ENCODE results near the gene LARP7.
A peak's percentile ranks its signal among the peaks of the same experiment; 100 is the strongest.
"Not testable (repeated sequence)": the region's sequence is repeated elsewhere in the genome, so short reads cannot be mapped to it uniquely, and the experiment has no call there.

LARP7 gene

DNA sequence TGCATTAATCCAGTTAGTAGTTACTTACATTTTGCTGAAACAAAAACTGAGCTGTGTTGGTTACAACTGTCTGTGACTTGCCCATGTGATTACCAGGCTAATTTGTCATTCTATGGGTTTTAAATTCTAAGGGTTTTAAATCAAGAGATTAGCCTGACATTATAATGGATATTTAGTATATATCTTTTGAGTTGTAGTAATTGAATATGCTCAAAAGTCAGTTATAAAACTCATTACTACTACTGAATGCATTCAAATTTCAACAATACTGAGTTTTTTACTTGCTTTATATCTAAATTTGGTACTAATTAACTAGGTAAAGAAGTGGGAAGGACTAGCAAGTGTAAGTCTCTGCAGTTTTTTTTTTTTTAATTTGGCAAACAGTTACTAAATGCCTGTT lies 14.7 kb downstream of the LARP7 start:
- DNase-seq = no peak

DNA sequence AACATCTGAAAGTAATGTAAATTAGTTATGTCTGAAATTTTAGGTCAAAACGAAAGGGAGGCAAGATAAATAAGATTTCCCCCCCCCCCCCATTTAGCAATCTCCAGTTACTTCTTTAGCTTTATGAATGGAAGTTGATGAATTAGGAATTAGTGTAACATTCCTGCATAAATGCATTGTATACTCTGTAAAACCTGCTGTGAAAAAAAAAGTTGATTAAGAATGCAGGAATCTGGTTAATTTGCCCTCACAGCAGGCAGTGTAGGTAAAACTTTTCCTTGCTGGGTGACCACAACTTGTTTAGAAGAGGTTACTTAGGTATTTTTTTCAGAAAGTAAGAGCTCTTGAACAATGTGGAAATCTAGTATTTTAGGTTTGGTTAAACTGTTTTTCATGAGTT lies 15.3 kb downstream of the LARP7 start:
- DNase-seq = no peak

DNA sequence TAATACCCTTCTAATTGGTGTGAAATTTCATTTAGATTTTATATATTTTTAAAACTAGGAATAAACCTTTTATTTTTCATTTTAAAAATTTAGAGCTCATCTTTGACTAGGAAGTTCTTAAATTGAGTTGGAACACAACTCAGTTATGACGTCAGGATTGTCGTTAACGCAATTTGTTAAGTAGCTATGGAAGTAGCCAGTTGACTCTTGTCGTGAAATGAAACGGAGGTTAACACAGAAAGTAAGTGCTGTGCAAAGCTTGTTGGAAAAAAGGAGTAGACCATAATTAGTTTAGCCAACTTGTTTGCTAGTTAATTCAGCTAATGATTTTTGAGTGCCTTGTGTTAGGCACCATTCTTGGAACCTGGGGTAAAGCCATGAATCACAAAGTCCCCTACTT lies 18.3 kb downstream of the LARP7 start:
- no peak for DNase-seq

DNA sequence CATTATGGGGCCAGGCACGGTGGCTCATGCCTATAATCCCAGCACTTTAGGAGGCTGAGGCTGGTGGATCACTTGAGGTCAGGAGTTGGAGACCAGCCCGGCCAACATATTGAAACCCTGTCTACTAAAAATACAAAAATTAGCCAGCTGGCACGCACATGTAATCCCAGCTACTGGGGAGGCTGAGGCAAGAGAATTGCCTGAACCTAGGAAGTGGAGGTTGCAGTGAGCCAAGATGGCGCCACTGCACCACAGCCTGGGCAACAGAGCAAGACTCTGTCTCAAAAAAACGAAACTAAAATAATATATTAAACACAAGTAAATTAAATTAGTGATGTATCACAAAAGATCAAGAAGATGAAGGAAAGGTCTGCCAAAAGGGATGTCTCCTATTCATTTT lies 19.2 kb downstream of the LARP7 start:
- DNase-seq = not testable (repeated sequence)

DNA sequence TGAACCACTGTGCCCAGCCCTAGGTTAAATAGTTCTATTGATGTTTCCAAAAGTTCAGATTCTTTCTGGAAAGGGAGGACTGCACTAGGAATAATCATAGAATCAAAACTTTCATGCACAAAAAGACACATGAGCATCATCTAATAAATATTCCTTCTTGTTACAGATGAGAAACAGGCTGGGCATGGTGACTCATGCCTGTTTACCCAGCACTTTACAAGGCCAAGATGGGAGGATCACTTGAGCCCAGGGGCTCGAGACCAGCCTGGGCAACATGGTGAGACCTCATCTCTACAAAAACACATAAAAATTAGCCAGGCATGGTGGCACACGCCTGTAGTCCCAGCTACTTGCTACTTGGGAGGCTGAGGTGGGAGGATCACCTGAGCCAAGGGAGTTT lies 27.7 kb downstream of the LARP7 start:
- DNase-seq = no peak

DNA sequence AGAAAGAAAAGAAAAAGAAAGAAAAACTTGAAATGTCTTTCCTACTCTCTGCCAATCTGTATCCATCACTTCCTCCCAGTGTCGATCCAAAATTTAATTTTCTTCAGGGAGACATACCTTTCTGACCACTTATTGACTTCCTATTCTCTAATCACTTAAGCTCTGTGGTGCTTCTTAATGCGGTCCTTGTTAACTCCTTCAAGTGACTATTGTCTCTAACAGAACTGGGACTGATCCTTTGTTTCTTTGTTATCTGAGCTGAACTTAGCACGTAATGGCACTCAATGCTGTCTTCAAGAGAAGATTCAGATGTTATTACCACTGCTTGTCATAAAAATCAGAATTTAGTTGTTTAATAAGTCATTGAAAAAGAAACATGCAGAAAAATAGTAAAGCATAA lies 31.2 kb downstream of the LARP7 start:
- no peak for DNase-seq

DNA sequence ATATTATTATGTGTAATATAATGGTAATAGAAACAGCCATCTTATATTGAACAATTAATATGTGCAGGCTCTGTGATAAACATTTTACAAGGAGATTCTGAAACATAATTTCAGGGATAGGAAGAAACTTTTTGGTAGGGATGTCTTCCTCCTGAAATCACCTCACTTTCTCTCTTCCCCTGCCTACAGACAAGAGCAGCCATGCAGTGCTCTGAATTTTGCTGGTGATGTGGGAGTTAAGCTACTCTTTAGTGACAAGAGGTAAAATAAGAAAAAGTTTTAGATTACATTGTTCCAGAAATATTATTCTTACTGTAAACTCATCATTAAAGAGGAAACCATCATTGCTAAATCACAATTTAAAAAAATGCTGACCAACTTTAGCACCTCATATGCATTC lies 36.1 kb downstream of the LARP7 start:
- no peak for DNase-seq

DNA sequence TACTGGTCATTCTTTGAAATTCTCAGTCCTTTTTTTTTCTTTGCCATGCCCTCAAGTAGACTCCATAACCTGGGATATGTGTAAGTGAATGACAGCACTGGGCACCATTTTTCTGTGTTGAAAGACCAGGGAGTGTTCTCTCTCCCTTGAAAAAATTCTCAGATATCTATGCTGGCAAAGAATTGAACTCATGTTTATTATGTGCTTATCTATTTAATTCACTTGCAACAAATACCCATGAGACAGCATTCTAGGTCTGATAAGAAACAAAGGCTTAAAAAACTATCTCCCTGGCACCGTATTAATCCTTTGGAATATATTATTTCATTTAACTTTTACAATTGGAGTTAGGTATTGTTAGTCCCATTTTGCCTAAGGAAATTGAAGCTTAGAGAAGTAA lies 36.7 kb downstream of the LARP7 start:
- DNase-seq = no peak

DNA sequence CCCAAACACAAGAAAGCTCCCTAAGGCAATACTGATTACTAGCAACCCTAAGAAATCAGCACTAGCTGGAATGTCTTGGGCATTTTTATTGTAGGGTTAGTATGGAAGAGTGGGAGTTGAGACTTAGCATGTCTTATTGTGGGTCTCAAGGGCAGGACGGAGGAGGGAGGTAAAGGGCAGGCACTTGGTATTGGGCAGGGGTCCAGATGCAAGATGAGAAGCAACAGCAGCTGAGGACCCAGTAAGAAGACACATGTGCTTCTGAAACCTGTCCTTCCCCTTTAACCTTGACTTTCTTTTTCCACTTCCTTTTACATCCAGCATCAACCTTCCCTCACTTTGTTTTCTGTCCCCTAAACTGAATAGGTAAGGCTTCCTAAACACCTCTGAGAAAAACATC lies 37.4 kb downstream of the LARP7 start:
- no peak for DNase-seq

DNA sequence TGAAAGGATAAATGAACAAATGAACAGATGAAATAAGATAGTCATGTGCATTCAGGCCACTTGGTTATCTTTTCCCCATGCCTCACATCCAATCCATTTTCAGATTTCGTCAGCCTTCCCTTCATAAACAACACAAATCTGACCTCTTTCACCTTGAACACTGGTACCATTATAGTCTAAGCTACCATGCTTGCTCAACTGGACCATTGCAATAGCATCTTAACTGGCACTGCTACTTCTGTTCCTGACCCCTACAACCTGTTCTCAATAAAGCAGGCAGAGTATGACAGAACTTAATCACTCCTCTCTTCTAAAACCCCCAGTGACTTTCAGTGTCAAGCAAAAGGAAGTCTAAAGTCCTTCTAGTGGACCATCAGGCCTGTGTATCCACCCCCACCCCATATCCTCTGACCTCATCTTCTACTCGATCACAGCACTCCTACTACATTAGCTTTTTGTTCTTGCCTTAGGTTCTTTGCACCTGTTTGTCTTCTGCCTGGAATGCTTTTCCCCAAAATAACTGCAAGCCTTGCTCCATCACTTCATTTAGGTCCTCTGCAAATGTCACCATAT lies 40.7 kb downstream of the LARP7 start:
- DNase-seq = no peak

DNA sequence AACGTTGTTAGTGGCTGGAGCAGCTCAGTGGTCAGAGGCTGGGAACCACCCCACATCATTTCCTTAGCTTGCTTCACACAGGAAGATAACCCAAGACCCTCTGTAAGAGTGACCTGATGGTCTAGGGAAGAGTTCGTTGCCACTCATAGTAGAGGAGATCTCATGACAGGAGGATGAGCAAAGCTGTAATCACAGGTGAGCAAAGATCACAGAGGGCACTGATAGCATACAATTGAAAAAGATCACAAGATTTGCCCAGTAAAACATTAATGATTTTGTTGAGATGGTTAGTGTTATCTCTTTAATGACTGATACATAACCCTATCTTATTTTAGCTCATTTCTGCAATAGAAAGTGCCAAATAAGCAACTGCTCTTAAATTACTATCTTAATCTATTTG lies 44.1 kb downstream of the LARP7 start:
- no peak for DNase-seq

DNA sequence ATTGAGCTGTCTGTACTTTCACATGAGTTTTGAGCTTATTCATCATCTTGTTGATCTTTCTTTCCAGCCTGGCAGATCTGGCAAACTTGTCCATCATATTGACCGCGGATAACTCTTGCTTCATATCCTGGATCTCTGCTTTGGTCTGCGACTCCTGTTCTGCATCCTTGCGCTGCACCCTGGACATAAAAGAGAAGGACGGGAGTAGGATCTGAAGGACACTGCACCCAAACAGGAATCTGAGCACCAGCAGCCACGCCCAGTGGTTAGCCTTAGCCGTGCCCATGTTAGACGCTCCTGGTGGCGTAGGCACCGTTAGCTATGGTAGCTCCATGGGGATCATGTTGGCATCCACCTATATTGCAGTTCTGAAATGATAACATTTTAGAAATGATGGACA lies 56.6 kb downstream of the LARP7 start:
- no peak for DNase-seq

DNA sequence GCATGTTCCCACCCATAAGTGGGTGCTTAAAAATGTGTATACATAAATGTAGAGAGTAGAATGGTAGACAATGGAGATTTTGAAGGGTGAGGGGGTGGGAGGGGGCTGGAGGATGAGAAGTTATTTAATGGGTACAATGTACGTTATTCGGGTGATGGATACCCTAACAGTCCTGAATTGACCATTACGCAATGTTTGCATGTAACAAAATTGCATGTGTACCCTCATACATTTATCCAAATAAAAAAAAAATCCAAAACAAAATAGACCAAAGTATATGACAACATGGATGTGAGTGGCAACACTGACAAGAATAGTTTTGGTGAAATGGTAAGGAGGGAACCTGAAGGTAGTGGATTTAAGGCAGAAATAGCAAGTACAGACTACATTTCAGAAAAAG lies 63.7 kb downstream of the LARP7 start:
- no peak for DNase-seq

DNA sequence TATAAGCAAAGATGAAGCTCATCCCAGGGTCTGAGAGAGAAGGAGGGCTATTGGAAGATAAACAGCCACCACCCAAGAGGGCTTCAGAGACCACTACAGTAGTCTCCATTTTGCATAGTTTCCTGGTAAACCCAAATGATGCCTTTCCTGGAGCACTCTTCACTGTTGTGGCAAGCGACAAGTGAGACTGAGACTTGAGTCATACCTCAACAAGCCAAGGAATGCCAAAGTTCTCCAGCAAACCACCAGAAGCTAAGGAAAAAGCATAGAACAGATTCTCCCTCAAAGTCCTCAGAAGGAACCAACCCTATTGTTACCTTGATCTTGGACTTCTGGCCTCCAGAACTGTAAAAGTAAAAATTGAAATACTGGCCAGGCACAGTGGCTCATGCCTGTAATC lies 65.9 kb downstream of the LARP7 start:
- no peak for DNase-seq

DNA sequence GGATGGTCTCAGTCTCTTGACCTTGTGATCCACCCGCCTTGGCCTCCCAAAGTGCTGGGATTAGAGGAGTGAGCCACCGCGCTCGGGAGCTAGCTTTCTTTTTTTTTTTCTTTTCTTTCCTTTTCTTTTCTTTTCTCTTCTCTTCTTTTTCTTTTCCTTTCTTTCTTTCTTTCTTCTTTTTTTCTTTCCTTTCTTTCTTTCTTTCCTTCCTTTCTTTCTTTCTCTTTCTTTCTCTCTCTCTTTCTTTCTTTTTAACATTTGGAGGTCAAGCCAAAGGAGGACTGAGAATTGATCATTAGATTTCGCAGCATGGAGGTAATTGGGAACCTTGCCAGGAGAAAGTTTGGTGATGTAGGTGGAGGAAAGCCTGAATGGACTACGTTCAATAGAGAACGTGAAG lies 67.4 kb downstream of the LARP7 start:
- DNase-seq = no peak

DNA sequence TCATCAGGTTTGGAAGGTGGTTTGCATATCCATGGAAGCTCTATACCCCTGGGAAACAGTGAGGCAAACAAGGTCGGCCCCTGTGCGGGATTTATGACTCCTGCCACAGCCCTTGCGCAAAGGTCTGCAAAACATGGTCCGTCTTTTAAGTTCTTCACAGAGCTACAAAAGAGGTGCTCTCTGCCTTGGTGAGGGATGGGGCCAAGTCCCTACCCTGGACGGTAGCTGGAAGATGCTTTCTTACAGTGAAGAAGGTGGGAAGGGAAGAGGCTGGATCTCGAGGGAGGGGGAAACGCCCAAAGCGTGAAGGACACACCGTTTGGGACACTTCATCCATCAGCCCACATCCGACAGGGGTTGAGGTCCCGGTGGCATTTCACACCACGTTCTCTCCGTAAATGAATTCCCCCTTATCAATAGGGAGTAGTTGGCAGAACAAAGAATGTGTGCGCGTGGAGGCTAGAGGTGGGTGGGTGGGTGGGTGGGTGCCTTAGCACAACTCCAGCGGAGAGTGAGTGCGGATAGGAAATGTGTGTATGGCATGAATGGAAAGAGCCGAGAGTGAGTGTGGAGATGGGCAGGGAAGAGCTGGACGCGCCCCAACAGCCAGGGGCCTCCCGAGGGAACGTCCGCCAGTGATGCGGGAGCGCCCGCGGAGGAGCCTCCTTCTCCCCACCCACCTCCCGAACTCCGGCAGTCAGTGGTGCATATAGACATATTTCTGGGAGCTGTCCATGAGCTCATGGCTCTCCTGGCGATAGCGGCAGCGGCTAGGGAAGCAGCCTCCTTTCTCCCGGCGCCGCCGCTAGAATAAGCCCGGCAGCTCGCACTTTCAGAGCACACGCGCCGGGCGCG lies 68.3 kb downstream of the LARP7 start:
- peak; percentile 6 for DNase-seq

DNA sequence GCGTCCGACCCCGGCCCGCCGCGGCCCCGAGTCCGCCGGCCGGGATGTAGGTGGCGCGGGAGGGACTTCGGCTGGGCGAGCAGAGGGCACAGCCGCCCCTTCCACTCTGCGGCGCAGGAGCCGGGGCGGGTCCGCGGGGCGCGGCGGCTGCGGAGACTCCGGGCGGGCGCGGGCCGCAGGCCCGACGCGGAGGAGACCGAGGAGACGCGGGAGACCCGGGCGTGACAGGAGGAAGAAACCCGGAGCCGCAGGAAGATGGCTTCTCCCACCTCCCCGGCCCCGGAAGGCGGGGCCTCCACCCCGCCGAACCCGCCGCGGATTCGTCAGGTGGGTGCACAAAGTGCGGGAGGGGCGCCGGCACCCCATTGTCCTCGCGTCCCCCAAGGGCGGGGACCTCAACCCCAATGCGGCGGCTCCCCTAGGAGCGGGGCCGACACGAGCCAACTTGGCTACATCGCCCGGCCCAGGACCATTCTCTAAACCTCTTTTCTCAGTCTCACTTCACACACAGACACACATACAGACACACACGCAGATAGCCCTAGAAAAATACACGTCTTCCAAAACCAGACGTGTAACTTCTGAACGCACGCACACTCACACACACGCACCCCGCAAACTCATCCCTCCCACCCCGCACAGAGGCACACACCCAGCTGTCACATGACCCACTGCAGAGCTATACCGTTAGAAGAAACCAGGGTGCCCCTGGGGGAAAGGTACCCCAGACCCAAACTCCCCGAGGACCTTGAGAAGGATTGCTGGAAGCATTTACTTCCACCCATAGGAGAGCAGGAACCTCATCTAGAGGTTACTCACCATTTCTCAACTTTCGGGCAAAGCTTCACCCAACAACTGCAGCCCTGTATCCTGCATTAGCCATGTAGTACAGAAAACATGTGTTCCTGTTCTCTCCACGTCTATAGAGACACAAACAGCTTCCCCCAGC lies 69.2 kb downstream of the LARP7 start:
- not testable (repeated sequence) for DNase-seq

DNA sequence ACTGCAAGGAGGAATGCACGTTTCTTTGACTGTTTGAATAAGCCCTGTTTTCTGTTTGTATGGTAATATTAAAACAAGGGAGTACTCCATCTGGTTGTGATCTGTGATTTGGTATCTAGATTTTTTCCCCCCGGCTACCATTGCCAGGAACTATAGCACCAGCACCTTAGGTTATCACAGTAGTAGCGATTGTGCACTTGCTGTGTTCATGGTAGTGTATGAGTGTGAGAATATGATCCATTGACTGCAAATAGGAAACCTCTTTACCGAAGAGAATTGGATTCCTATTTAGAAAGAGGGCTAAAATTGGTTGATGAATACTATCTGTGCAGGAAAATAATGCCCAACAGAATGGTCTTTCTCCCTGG lies 69.9 kb downstream of the LARP7 start:
- no peak for DNase-seq
